ENCODE measurements around the gene SAMHD1.
A peak's percentile ranks its signal among the peaks of the same experiment; 100 is the strongest.
"Not testable (repeated sequence)": the region's sequence is repeated elsewhere in the genome, so short reads cannot be mapped to it uniquely, and the experiment has no call there.

The SAMHD1 gene

DNA sequence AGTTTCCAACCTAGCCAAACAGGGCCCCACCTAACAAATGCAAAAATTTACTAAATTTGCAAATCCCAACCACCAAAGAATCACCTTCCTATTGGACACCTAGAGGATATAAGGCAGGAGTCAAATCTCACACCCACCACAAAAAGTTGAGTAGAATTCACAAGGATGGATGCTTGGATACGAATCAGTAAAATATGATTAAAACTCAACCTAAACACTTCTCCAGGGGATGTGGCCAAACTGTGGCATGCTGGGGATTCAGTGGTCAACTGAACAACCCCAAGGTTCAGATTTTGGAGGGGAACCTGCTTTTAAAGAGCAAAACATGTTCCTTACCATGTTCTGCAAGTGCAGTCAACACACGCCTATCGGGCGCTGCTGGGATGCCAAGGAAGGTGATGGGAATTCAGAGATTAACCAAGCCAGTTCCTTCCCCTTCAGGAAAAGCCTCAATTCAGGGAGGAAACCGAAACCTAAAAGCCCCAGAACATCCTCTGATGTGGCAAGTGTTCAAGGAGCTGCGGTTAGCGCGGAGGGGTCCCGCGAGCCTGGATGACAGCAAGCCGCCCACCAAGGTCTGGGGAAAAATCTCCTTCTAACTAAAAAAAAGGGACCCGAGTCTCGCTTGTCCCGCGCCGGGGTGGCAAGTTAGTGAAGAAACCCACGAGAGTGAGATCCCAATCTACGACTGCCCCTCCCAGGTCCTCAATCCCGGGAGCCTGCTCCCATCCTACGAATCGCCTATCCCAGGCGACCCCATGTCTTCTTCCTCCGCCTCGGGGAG is 902 bp downstream of the SAMHD1 start:
- Histone ChIP-seq H3K9me3 (ENCODE audit: control insufficient read depth, low read length) (no peaks in the 10 kb centered on the region), H3K4me1 (ENCODE audit: control insufficient read depth, insufficient read depth, low read length) (peaks cover 27% of the 10 kb centered on the region)

DNA sequence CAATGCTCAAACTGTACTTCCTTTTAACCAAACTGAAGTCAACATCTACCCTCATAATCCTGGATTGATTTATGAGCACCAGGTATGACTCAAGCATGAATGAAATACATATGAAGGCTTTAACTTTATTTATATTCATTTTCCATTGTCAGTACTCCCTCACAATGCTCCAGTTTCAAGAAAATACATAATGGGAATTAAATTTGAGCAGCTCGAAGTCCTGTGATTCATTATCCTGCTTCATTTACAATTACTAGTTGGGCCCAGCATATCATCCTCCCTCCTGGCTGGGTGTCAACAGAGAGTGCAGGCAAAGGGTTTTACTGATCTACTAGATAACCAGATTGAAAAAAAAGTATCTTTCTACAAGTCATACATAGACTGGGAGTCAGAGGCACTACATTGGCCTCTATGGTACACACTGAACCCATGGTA is 10.1 kb downstream of the SAMHD1 start:
- Histone ChIP-seq H3K36me3 (ENCODE audit: control insufficient read depth, insufficient read depth, low read length) (no peaks in the 10 kb centered on the region), H3K4me3 (ENCODE audit: low read length) (no peak overlapping the region), H3K9me3 (ENCODE audit: control insufficient read depth, low read length) (no peaks in the 10 kb centered on the region), H3K4me1 (ENCODE audit: control insufficient read depth, insufficient read depth, low read length) (peaks cover 46% of the 10 kb centered on the region), H3K27me3 (ENCODE audit: control insufficient read depth, insufficient read depth, low read length) (no peaks in the 10 kb centered on the region), H3K9ac (ENCODE audit: low read length) (no peak overlapping the region)

More for the DNA sequence above, 902 bp downstream of the SAMHD1 start:
- H3K36me3 ChIP-seq (ENCODE audit: control insufficient read depth, insufficient read depth, low read length) = no peaks in the 10 kb centered on the region
- H3K9ac ChIP-seq (ENCODE audit: low read length) = peak overlapping the region; percentile 83
- H3K4me3 ChIP-seq (ENCODE audit: low read length) = peak overlapping the region; percentile 86
- no peaks in the 10 kb centered on the region for H3K27me3 ChIP-seq (ENCODE audit: control insufficient read depth, insufficient read depth, low read length)

DNA sequence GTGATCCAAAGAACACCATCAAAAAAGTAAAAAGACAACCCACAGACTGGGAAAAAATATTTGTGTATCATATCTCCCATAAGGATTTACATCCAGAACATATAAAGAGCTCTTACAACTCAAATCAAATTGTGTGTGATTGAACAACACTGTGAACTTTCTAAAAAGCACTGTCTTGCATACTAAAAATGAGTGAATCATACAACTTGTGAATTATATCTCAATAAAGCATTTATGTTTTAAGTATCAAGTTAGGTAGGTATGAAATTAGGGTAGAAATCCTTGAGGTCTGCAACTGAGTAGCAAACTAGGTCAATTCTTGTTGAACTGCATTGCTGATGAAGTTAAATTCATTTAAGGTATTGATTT is 14.1 kb downstream of the SAMHD1 start:
- Histone ChIP-seq H3K4me3 (ENCODE audit: low read length) (no peak overlapping the region), H3K9ac (ENCODE audit: low read length) (no peak overlapping the region), H3K4me1 (ENCODE audit: control insufficient read depth, insufficient read depth, low read length) (peaks cover 22% of the 10 kb centered on the region), H3K9me3 (ENCODE audit: control insufficient read depth, low read length) (no peaks in the 10 kb centered on the region), H3K27me3 (ENCODE audit: control insufficient read depth, insufficient read depth, low read length) (no peaks in the 10 kb centered on the region), H3K36me3 (ENCODE audit: control insufficient read depth, insufficient read depth, low read length) (no peaks in the 10 kb centered on the region)

DNA sequence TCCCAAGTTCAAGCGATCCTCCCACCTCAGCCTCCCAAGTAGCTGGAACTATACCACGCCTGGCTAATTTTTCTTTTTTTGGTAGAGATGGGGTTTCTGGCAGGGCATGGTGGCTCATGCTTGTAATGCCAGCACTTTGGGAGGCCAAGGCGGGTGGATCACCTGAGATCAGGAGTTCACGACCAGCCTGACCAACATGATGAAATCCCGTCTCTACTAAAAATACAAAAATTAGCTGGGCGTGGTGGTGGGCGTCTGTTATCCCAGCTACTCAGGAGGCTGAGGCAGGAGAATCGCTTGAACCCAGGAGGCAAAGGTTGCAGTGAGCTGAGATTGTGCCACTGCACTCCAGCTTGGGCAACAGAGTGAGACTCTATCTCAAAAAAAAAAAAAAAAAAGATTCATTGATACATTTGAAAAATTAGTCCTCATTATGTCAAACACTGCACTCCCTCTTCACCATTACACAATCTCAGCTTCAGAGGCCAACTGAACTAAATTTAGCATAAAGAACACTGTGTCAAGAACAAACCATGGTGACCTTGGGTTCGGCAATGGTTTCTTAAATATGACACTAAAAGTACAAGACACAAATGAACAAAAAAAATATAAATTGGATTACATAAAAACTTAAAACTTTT is 14.6 kb downstream of the SAMHD1 start:
- not testable (repeated sequence) for H3K9me3 ChIP-seq (ENCODE audit: control insufficient read depth, low read length); H3K4me3 ChIP-seq (ENCODE audit: low read length); H3K27me3 ChIP-seq (ENCODE audit: control insufficient read depth, insufficient read depth, low read length); H3K36me3 ChIP-seq (ENCODE audit: control insufficient read depth, insufficient read depth, low read length); H3K9ac ChIP-seq (ENCODE audit: low read length)
- peaks cover 20% of the 10 kb centered on the region for H3K4me1 ChIP-seq (ENCODE audit: control insufficient read depth, insufficient read depth, low read length)

DNA sequence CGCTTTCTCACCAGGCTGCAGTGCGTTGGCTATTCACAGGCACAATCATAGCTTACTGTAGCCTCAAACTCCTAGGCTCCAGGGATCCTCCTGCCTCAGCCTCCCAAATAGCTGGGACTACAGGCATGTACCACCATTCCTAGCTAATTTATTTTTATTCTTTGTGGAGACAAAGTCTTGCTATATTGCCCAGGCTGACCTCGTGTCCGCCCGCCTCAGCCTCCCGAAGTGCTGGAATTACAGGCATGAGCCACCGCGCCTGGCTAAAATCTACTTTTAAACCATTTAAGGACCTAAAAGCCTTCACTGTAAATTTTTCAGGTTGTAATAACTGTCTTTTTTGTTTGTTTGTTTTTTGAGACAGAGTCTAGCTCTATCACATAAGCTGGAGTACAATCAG is 15.2 kb downstream of the SAMHD1 start:
- no peaks in the 10 kb centered on the region for H3K36me3 ChIP-seq (ENCODE audit: control insufficient read depth, insufficient read depth, low read length)
- H3K4me3 ChIP-seq (ENCODE audit: low read length) = no peak overlapping the region
- no peaks in the 10 kb centered on the region for H3K27me3 ChIP-seq (ENCODE audit: control insufficient read depth, insufficient read depth, low read length)
- peaks cover 14% of the 10 kb centered on the region for H3K4me1 ChIP-seq (ENCODE audit: control insufficient read depth, insufficient read depth, low read length)
- no peak overlapping the region for H3K9ac ChIP-seq (ENCODE audit: low read length)
- H3K9me3 ChIP-seq (ENCODE audit: control insufficient read depth, low read length) = no peaks in the 10 kb centered on the region

DNA sequence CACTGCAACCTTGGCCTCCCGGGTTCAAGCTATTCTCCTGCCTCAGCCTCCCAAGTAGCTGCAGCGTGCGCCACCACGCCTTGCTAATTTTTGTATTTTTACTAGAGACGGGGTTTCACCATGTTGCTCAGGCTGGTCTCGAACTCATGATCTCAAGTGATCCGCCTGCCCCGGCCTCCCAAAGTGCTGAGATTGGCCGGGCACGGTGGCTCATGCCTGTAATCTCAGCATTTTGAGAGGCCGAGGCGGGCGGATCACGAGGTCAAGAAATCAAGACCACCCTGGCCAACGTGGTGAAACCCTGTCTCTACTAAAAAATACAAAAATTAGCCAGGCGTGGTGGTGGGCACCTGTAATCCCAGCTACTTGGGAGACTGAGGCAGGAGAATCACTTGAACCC is 17.9 kb downstream of the SAMHD1 start:
- not testable (repeated sequence) for H3K9me3 ChIP-seq (ENCODE audit: control insufficient read depth, low read length); H3K36me3 ChIP-seq (ENCODE audit: control insufficient read depth, insufficient read depth, low read length); H3K27me3 ChIP-seq (ENCODE audit: control insufficient read depth, insufficient read depth, low read length); H3K9ac ChIP-seq (ENCODE audit: low read length); H3K4me3 ChIP-seq (ENCODE audit: low read length); H3K4me1 ChIP-seq (ENCODE audit: control insufficient read depth, insufficient read depth, low read length)

DNA sequence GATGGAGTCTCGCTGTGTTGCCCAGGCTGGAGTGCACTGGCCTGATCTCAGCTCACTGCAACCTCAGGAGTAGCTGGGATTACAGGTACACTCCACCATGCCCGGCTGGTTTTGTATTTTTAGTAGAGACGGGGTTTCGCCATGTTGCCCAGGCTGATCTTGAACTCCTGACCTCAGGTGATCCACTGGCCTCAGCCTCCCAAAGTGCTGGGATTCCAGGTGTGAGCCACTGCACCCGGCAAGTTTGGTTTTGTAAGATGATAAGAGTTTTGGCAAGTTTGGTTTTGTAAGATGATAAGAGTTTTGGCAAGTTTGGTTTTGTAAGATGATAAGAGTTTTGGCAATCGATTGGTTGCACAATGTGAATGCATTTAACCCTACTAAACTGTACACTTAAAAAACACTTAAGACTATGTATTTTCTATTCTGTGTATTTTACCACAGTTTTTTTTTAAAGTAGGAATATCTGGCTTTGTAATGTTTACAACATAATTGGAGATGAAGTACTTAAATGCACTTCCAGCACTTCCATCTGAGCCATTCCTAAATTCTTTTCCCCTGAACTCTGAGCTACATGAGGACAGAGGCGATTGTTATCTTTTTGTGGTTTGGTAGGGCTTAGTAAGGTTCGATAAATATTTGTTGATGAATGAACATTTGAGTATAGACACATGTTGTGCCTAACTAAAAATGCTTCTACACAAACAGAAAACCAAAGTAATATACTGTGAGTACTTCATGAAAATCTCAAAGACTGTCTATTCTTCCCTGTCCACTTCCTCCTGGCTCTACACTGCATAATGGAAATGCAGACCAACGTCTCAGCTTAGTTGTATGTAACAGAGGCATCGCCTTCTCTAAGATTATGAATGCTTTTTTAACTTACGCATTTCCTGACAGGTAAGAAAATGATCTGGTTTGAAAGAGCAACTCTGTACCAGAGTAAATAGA is 18.8 kb downstream of the SAMHD1 start:
- Histone ChIP-seq H3K9ac (ENCODE audit: low read length) (no peak overlapping the region), H3K9me3 (ENCODE audit: control insufficient read depth, low read length) (no peaks in the 10 kb centered on the region), H3K4me1 (ENCODE audit: control insufficient read depth, insufficient read depth, low read length) (peaks cover 2% of the 10 kb centered on the region), H3K4me3 (ENCODE audit: low read length) (no peak overlapping the region), H3K27me3 (ENCODE audit: control insufficient read depth, insufficient read depth, low read length) (no peaks in the 10 kb centered on the region), H3K36me3 (ENCODE audit: control insufficient read depth, insufficient read depth, low read length) (no peaks in the 10 kb centered on the region)

DNA sequence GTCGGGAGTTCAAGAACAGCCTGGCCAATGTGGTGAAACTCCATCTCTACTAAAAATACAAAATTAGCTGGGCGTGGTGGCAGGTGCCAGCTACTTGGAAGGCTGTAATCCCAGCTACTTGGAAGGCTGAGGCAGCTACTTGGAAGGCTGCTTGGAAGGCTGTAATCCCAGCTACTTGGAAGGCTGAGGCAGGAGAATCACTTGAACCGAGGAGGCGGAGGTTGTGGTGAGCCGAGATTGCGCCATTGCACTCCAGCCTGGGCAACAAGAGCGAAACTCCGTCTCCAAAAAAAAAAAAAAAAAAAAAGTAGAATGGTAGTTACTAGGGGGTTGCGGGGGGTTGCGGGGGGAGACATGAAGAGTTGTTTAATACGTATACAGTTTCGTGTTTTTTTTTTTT is 19.4 kb downstream of the SAMHD1 start:
- not testable (repeated sequence) for H3K27me3 ChIP-seq (ENCODE audit: control insufficient read depth, insufficient read depth, low read length); H3K4me3 ChIP-seq (ENCODE audit: low read length); H3K4me1 ChIP-seq (ENCODE audit: control insufficient read depth, insufficient read depth, low read length); H3K36me3 ChIP-seq (ENCODE audit: control insufficient read depth, insufficient read depth, low read length); H3K9ac ChIP-seq (ENCODE audit: low read length); H3K9me3 ChIP-seq (ENCODE audit: control insufficient read depth, low read length)

DNA sequence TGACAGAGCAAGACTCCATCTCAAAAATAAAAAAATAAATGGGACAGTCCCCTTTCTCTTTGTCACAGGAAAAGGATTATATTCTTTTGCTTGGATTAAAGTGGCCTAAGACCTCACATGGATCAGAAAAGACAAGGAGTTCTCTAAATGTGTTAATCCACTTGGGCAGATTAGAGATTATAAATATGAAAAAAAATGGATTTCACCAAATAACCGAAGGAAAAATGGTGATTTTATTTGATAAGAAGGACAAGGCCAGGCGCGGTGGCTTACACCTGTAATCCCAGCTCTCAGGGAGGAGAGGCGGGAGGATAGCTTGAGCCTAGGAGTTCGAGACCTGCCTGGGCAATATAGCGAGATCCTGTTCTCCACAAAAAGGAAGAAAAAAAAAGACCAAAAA is 21.8 kb downstream of the SAMHD1 start:
- Histone ChIP-seq H3K4me3 (ENCODE audit: low read length) (no peak overlapping the region), H3K27me3 (ENCODE audit: control insufficient read depth, insufficient read depth, low read length) (no peaks in the 10 kb centered on the region), H3K4me1 (ENCODE audit: control insufficient read depth, insufficient read depth, low read length) (peaks cover 2% of the 10 kb centered on the region), H3K9ac (ENCODE audit: low read length) (no peak overlapping the region), H3K36me3 (ENCODE audit: control insufficient read depth, insufficient read depth, low read length) (no peaks in the 10 kb centered on the region), H3K9me3 (ENCODE audit: control insufficient read depth, low read length) (no peaks in the 10 kb centered on the region)

DNA sequence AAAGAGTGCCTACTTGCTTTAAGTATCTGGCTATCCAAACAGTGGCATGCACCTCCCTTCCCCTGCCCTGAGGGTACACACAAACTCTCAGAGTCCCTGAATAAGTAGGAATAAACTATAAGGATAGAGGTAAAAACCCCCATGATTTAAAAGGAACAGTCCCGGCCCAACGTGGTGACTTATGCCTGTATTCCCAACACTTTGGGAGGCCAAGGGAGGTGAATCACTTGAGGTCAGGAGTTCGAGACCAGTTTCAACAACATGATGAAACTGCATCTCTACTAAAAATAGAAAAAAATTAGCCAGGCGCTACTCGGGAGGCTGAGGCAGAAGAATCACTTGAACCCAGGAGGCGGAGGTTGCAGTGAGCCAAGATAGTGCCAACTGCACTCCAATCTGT is 22.2 kb downstream of the SAMHD1 start:
- Histone ChIP-seq H3K9ac (ENCODE audit: low read length) (no peak overlapping the region), H3K36me3 (ENCODE audit: control insufficient read depth, insufficient read depth, low read length) (no peaks in the 10 kb centered on the region), H3K4me3 (ENCODE audit: low read length) (no peak overlapping the region), H3K27me3 (ENCODE audit: control insufficient read depth, insufficient read depth, low read length) (no peaks in the 10 kb centered on the region), H3K4me1 (ENCODE audit: control insufficient read depth, insufficient read depth, low read length) (peaks cover 6% of the 10 kb centered on the region), H3K9me3 (ENCODE audit: control insufficient read depth, low read length) (no peaks in the 10 kb centered on the region)

DNA sequence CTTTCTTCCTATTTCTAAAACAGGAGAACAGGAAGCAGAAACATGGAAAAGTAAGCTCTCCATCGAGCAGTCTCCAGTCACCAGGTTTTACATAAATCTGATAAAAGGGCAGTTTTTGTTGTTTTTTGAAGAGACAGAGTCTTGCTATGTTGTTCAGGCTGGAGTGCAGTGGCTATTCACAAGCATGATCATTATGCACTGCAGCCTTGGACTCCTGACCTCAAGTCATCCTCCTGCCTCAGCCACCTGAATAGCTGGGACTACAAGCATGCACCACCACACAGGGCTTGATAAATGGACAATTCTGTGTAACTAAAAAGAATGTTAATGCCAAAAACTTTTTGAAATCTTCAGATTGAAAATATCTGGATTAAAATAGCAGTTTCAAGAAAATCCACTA is 23.8 kb downstream of the SAMHD1 start:
- Histone ChIP-seq H3K9ac (ENCODE audit: low read length) (no peak overlapping the region), H3K4me3 (ENCODE audit: low read length) (no peak overlapping the region), H3K36me3 (ENCODE audit: control insufficient read depth, insufficient read depth, low read length) (no peaks in the 10 kb centered on the region), H3K27me3 (ENCODE audit: control insufficient read depth, insufficient read depth, low read length) (no peaks in the 10 kb centered on the region), H3K4me1 (ENCODE audit: control insufficient read depth, insufficient read depth, low read length) (peaks cover 14% of the 10 kb centered on the region), H3K9me3 (ENCODE audit: control insufficient read depth, low read length) (no peaks in the 10 kb centered on the region)

DNA sequence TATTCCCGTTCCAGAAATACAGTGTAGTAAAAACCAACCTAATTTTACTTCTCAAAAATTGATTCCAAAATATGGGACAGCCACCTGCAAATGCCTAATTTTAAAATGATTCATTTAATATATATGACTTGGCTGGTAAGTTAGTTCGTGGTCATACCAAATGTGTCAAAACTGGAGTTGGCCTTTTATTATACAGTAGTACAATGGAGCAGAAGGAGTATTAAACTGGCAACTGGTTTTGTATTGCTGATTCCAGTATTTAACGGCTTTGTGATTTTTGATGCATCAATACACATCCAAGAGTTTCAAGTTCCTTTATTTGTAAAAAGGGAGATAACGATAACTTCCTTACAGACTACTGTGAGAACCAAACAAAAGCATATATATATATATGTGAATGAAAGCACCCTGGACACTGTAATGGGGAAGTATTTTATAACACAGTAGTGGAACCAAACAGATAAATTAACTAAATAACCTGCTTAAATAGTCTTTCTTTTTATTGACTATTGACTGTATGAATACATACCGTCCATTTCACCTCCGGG is 24.8 kb downstream of the SAMHD1 start:
- H3K36me3 ChIP-seq (ENCODE audit: control insufficient read depth, insufficient read depth, low read length) = no peaks in the 10 kb centered on the region
- H3K4me3 ChIP-seq (ENCODE audit: low read length) = no peak overlapping the region
- H3K9ac ChIP-seq (ENCODE audit: low read length) = no peak overlapping the region
- no peaks in the 10 kb centered on the region for H3K9me3 ChIP-seq (ENCODE audit: control insufficient read depth, low read length)
- H3K4me1 ChIP-seq (ENCODE audit: control insufficient read depth, insufficient read depth, low read length) = peaks cover 14% of the 10 kb centered on the region
- no peaks in the 10 kb centered on the region for H3K27me3 ChIP-seq (ENCODE audit: control insufficient read depth, insufficient read depth, low read length)

All from mucosa of stomach (tissue), 1 donor.